ENCODE results near the gene BTBD9. TPM values are rescaled to one million over a fixed set of nuclear protein-coding genes. Genes with fewer than 3 reads are reported as not detected.
"Not testable (repeated sequence)": the region's sequence is repeated elsewhere in the genome, so short reads cannot be mapped to it uniquely, and the experiment has no call there.

Gene BTBD9
- total RNA-seq, 1 donor from 2014 or later = 32.6 TPM

DNA sequence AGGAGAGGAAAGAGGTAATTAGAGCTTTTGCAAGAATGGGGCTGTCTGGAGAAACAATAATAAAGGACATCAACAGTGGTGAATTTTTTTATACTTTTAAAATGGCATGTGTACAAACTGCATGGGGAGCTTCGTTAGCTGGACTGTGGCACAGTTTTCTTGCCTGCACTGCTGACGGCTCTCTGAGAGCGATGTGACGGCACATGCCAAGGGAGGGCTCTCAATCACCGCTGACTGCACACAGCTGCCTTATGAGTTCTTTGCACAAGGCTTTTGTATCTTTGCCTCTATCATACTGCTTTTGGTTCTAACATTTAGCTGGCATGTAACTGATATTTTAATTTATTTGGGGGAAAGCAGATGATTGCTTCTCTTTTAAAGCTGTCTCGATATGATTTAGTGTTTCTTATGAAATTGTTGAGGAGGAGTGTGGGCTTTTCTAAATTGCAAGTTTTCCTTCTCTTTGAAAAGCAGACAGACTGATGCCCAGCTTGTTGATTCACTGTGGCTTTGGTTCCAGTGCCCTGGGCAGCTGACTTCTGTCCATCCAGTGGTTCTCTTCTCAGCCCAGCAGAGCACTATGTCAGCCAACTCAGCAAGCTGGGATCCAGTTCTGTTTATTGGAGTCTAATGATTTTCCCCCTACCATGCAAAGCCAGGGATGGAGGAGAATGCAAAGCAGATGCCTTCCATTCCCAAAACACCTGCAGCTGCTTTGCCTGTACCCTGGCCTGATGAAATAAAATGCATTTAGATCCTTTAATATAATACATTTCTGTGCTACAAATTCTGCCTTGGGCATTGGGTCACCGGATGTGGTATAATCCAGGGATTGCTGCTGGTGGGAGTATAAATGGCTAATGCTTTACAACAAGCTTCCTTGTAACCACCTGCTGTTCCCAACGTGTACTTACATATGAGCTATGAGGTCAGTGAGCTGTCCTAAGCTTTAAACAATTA lies 496.3 kb downstream of the BTBD9 start:
- DNase-seq = peak; percentile 58

DNA sequence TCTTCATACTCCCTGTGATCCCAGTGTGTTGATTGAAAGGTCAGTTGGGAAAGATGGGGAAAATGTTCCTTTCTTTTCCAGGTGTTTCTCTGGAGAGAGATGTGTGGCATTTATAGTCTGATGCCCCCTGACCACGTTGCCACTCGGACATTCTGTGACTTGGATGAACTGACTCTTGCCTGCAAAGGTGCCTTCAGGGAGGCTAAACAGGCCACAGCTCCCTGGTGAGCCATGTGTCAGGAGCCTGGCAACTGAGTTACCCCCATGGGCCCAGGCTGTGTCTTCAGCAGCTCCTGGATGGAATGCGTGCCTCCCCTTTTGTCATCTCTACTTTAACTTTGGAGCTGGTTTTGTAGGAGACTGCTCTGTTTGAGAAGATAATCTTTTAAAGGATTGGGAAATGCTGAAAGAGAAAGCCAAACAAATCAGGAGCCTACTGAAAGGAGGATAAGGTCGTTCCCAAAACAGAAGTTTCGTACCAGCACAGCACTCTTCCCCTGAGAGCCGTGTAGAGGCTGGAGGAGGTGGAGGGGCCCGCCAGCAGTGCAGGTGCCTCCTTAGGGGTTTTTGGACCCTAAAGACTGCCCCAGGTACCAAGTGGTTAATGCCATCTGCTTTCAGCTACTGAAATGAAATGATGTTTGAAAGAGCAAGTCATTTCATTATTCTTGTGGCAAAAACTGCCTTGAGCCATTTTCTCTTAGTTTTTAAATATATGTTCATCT lies 497.4 kb downstream of the BTBD9 start:
- no peak for DNase-seq

DNA sequence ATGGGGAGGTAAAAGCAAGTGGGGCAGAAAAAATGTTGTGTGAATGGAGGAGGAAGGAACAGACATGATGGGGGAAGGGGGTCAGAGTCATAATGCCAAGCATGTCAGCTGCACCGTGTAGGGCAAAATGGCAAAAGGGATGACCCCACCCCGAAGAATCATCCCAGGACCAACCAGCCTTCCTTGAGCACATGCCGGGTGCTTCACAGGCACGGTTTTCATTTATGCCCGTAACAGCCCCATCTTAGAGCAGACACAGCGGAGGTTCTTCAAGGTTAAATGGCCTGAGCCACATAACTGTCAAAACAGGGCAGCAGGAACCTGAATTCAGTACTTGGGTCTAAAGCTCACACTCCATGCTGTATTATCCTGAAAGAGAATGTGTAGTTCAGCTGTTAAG lies 498.0 kb downstream of the BTBD9 start:
- DNase-seq = no peak

DNA sequence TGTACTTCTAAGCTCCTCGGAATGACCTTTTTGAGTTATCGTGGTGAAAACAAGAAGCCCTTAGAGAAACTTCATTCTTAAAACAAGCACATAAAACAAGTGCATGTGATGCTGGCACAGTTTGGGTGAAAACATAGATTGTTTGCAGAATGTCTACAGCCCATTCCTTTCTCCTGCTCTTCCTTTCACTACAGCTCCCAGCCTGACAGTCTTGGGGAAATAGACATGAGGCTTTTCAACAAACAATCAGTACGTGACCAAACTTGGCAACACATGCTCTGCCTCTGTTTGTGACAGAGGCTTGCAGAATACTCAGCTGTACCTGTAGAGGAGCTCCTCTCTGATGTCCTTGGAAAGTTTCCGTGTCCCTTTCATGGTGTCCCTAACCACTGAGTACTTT lies 498.6 kb downstream of the BTBD9 start:
- DNase-seq = peak; percentile 33

DNA sequence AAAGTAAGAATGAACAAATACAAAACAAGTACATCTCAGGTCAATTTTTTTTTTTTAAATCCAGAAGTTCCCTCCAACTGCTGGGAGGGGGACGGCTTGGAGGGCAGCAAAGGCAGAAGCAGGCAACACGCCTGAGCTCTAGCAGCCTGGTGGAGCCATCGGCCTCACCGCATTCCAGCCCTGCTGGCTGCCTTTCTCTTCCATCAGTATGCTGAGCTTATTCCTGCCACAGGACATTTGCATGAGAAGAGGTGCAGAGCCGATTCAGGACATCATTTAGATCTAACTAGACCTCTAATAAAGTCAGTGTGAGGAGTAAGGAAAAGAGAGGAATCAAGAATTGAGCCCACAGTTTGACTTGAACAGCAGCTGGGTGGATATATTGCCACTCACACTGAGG lies 501.4 kb downstream of the BTBD9 start:
- DNase-seq = no peak

DNA sequence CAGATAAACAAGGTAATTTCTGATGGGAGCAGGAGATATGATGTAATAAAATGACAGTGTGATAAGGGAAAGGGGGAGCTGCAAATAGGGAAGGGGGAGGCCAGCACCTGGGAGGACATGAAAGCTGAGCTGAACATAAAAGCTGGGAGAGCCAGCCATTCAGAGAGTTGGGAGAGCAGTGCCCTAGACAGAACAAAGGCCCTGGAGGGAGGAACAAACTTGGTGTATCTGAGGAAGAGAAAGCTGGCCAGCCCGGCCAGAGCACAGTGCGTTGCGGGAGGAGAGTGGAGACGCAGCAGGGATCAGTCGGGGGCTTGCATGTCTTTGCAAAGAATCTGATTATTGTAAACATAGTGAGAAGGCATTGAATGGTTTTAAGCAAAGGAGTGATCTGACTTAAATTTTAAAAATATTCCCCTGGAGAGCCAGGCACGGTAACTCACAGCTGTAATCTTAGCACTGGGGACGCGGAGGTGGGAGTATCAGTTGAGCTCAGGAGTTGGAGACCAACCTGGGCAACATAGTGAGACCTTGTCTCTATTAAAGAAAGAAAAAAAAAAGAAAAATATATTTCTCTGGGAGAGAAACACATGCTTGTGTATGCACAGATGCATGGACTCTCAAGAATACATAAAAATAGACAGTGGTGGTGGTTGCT lies 502.0 kb downstream of the BTBD9 start:
- DNase-seq = no peak

DNA sequence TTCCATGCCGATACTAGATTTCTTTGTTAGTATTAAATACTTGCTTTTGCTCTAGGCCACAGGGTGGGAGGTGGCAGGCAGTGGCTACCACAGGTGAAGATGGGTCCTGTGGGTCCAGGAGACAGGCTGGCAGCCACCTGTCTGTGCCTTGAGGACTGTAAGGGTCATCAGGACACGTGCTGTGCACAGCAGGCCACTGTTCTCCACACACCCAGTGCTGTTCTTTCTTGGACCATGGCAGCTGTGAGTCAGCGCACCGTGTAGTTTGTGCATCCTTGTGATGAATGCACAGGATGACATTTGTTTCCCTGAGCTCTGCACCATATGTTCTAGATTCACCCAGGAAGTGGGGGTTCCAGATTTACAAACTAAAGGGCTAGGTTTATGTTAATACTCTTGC lies 503.2 kb downstream of the BTBD9 start:
- no peak for DNase-seq

DNA sequence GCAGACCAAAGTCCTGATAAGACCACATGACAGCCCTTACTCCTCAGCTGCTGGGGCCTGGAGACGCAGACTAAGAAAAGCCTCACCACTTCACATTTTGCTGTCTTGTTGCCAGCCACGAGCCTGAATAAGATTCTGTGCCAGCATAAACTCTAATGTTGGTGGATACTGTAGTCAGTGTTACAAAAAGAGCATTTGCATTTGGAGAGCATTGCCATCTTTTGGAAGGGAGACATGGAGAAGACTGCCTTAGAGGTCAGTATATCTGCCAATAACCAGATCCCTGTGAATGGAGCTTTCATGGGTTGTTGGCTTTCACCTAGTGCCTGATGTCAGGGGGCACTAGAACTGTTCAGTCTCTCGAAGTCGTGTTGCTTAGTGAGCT lies 505.0 kb downstream of the BTBD9 start:
- DNase-seq = peak; percentile 46

DNA sequence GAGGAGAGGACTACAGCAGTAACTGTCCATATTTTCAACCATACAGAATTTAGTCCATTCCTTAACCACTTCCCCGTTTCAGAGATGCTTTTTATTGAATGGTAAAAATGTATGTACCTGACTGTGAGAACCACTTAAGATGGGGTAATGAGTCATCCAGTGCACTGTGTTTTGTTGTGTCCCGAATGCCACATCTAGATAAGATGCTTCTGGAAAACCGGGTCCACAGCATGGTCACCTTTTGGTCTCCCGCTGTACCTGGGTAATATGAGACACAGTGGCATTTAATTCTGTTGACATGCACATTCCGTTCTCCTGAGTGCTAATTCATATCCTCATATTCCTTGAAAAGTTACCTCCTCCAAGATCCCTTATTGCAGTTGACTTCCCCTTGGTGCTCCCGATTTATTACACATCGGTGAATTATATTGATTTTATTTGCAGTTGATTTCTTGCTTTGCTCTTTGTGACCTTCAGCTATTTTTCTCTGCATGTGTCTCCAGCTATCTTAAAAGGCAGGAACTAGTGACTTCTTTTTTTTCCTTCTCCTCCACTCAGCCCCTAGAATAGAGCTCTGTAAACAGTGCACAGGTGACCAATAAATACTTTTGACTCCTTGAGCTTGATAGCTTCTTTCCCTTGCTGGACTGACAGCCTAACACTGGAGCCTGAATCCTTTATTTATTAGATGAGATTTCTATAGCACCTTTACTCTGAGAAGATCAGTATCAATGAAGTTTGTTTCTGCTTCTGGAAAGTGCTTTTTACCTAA lies 505.6 kb downstream of the BTBD9 start:
- no peak for DNase-seq

DNA sequence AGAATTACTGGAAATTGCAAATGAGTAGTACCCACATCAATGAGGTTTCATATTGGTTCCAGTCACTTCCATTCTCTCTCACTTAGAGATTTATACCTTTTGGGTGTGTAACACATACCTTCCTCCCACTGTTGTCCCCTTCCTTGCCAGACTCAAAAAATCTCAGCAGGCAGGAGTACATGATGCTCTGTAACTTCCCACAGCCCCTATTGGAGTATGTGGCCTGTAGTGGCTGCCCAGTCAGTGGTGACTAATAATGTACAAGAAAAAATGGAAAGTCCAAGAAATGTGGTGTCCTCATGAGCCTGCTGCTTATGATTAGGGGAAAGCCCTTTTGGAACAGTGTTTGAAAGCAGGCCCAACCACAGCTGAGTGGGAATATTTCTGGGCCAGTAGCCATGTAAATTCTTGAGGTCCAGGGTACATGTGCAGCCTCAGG lies 508.2 kb downstream of the BTBD9 start:
- DNase-seq = no peak

DNA sequence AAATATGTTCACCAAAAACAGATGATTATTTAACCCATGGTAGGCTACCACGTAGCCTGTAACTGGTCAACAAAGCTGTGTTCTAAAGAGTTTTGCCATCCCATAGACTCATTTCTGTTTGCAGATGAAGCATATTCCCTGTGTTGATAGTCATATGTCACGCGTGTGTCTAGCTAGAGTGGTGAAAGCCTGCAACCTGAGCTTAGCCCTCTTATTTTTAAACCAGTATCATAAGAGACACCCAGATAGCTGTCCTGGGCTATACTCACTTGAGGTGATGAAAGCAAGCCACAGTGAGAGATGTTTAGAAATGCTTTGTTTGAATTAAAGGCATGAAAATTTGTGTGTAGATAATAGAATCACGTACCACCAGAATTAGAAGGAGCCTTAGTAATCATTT lies 512.4 kb downstream of the BTBD9 start:
- DNase-seq = no peak

DNA sequence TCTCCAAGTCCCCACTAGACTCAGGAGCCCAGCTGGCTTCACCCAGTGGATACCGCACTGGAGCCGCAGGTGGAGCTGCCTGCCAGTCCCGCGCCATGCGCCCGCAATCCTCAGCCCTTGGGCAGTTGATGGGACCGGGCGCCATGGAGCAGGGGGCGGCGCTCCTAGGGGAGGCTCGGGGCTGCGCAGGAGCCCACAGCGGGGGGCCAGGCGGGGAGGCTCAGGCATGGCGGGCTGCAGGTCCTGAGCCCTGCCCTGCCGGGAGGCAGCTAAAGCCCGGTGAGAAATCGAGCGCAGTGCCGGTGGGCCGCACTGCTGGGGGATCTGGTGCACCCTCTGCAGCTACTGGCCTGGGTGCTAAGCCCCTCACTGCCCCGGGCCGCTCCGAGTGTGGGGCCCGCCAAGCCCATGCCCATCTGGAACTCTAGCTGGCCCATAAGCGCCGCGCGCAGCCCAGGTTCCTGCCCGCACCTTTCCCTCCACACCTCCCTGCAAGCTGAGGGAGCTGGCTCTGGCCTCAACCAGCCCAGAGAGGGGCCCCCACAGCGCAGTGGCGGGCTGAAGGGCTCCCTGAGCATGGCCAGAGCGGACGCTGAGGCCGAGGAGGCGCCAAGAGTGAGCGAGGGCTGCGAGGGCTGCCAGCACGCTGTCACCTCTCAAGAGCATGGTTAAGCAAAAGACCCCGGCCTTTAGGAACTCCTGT lies 515.4 kb downstream of the BTBD9 start:
- not testable (repeated sequence) for DNase-seq

DNA sequence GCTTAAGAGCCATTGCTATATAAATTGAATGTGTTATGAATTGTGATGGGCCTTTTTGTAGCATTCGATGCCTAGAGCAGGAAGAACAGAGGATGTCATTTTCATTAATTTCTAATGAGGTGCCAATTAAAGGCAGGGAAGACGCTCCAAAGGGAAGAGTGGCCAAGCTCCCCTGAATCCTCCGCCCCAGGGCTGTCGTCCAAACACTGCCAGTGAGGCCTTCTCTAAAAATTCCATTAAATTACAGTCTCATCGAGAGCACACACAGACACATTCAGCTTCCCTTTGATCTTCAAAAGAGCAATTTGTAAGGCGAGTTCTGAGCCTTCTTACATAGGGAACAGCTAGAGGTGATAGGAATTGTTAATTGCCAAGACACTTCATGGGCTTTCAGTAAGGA lies 520.2 kb downstream of the BTBD9 start:
- no peak for DNase-seq

DNA sequence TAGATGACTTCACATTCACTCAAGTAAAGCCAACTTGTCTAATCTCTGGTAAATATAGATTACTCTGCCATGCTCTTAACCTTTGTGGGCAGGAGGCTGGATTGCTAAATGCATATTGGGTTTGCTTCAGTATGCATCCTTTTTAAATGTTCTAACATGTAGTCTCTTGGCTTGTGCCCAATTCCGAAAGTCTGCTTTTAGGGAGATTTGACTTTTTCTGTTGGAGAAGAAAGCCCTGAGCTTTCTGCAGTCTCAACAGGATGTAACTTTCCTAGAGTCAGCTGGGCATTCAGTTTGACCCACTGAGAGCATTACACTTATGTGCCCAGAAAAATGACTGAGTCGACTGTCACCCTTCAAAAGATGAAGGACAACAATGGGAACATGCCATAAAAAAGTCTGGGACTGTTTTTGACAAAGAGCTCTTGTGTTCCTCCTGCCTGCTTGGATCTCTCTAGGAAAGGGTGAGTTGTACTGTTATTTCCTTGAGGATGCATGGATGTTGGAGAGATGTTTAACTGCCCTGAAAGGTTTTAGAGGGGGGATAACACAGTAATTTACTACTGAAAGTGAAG lies 520.9 kb downstream of the BTBD9 start:
- DNase-seq = peak; percentile 43

Small RNA genes lying within 50 kb of the gene (small RNA-seq; reads per million reads assigned to genes)
- not detected for gene RF00019 (ENCODE audit: low replicate concordance)
- not detected for gene RF00279 (ENCODE audit: low replicate concordance)

Other genes starting within 250 kb of the BTBD9 start
- gene GLO1, start 63.2 kb upstream of the BTBD9 start, total RNA-seq = 131 TPM
- gene DNAH8, start 75.4 kb upstream of the BTBD9 start, total RNA-seq = 3.0 TPM

All from tongue (tissue), 3 donors.